GM19240 (cell line): ENCODE data around the gene PYURF.

ENCODE experiments used
- DNase-seq: peaks from one replicate; pipeline ENCODE4 v3.0.0; 2011; ENCODE audit warnings: low spot score; ENCODE audit not compliant: insufficient read length

Gene PYURF

GRCh38 chr4:88511236-88511635 lies 12.3 kb downstream of the PYURF start:
- DNase-seq = no peak

DNA sequence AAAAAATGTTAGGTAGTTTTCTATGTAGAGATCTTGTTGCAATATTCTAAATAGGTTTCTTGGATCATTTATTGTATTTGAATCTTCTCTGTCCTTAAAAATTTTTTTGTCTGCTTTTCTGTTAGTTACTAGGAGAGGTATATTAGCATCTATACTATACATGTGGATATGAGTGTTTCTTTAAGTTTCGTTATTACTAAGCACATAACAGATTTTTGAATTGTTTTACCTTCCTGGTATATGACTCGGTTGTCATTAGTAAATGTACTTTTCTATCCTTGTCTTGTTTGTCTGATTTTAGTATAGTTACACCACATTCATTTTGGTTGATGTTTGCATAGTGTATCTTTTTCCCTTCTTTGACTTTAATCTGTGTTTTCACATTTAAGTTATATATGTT lies 20.2 kb downstream of the PYURF start:
- no peak for DNase-seq

DNA sequence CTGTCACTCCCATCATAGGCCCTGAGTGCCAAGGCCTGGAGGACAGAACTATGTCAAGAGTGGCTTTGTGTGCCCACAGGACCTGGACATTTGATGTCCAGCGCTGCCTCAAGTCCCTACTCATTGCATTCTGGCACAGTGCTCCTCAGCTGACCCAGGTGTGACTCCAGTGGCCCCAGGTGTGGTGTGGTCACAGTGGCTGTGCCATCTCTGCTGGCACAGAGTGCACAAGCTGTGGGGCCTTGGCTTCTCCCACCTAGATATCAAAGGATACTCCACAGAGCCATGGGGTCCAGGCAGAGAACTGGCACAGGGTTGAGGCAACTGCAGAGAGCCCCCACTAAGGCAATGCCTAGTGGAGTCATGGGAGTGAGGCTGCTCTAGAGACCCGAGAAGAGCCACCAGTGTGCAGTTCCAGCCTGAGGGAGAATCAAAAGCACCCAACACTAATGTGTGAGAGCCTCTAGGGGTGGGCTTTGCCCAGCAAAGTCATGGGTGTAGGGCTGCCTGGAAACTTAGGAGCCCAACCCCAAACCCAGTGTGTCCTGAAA lies 25.6 kb downstream of the PYURF start:
- DNase-seq = no peak

- DNase-seq = no peak
Observed at GRCh38 chr4:88489100-88489761, 34.3 kb downstream of the PYURF start.

- no peak for DNase-seq
Observed at GRCh38 chr4:88481537-88481936, 42.0 kb downstream of the PYURF start.

GRCh38 chr4:88478247-88478646 lies 45.3 kb downstream of the PYURF start:
- no peak for DNase-seq

- DNase-seq = no peak
Observed at GRCh38 chr4:88477229-88477860, 46.2 kb downstream of the PYURF start.
